ENCODE results near the gene RRBP1.
A peak's percentile ranks its signal among the peaks of the same experiment; 100 is the strongest.

The RRBP1 gene, protein sequence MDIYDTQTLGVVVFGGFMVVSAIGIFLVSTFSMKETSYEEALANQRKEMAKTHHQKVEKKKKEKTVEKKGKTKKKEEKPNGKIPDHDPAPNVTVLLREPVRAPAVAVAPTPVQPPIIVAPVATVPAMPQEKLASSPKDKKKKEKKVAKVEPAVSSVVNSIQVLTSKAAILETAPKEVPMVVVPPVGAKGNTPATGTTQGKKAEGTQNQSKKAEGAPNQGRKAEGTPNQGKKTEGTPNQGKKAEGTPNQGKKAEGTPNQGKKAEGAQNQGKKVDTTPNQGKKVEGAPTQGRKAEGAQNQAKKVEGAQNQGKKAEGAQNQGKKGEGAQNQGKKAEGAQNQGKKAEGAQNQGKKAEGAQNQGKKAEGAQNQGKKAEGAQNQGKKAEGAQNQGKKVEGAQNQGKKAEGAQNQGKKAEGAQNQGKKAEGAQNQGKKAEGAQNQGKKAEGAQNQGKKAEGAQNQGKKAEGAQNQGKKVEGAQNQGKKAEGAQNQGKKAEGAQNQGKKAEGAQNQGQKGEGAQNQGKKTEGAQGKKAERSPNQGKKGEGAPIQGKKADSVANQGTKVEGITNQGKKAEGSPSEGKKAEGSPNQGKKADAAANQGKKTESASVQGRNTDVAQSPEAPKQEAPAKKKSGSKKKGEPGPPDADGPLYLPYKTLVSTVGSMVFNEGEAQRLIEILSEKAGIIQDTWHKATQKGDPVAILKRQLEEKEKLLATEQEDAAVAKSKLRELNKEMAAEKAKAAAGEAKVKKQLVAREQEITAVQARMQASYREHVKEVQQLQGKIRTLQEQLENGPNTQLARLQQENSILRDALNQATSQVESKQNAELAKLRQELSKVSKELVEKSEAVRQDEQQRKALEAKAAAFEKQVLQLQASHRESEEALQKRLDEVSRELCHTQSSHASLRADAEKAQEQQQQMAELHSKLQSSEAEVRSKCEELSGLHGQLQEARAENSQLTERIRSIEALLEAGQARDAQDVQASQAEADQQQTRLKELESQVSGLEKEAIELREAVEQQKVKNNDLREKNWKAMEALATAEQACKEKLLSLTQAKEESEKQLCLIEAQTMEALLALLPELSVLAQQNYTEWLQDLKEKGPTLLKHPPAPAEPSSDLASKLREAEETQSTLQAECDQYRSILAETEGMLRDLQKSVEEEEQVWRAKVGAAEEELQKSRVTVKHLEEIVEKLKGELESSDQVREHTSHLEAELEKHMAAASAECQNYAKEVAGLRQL (N-terminal part only)

DNA sequence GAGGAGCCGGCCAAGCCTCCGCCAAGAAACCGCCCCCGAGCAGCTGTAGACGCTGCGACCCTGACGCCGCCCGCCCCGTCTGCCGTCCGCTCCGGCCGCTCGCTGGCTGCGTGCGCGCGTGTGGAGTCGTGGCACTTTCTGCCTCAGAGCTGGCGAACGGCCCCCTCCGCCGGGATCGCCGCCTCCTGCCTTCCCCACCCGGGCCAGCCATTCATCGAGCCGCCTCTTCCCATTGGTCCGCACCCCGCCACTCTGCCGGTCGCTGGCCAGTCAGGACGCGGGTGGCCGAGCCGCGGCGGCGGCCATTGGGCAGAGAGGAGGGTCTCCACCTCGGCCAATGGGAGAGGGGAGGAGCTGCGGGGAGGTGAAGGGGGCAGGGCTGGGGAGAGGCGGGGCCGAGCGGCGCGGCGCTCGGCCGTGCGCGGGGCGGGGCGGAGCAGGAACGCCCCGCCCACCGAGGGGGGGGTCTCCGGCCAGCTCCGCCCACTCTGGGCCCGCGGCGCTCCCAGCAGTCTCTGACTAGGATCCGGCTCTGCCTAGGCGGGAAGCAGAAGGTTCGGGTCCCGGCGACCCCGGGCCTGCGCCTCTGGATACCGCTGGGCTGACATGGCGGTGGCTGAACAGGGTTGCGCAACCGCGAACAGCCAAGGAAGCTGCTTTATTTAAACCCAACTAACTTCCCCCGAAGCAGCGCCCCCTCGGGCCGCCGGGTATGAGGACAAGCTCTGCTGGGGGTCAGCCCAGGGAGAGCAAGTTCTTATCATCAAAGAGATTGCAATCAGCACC is at the start of gene RRBP1:
Gene RRBP1, minus strand, starts transcription at position 140 of the 786 bp plus-strand sequence. CDS start 21,735 bp downstream, outside the sequence.
- DNase-seq, result peak; percentile 92 to 94

DNA sequence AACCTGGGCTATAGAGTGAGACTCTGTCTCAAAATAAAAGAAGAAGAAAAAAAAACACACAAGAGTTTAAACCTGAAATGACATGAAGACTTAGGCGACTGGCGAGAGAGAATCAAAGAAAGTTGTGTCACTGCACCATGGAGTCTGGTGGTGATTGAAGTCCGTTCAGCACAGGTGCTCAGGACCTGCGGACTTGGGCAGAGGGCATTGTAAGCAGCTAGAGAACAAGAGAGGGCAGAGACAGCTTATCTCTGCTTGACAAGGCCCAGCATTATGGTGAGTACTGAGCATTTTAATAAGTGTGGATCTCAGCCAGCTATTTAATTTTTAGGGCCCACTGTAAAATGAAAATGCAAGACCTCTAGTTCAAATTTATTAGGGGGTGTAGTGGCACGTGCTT is 49.2 kb upstream of the RRBP1 start:
- no peak for DNase-seq

GRCh38 chr20:17730071-17730470 is 48.0 kb upstream of the RRBP1 start:
- no peak for DNase-seq

- DNase-seq, result no peak
These were observed 46.0 kb upstream of the RRBP1 start for GRCh38 chr20:17728074-17728473.

- DNase-seq, result no peak
These were observed 45.3 kb upstream of the RRBP1 start for GRCh38 chr20:17727351-17727750.

DNA sequence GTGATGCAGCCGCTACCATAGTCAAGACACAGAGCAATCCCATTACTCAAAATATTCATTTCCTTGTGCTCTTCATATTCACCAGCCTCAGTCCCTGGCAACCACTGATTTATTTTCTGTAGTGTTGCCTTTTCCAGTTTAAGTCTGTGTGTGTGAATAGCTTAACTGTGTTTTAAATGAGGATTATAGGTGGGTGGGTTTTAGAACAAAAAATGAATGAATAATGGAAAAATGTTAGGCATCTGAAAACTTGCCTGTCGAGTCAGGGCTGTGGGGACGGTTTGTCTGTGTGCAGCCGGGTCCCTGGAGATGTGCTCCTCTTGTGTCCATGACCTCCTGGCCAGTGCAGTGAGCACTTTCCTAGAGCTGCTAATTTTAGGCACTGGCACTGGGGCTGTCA is 44.9 kb upstream of the RRBP1 start:
- no peak for DNase-seq

GRCh38 chr20:17725094-17725835 is 43.2 kb upstream of the RRBP1 start:
- no peak for DNase-seq

DNA sequence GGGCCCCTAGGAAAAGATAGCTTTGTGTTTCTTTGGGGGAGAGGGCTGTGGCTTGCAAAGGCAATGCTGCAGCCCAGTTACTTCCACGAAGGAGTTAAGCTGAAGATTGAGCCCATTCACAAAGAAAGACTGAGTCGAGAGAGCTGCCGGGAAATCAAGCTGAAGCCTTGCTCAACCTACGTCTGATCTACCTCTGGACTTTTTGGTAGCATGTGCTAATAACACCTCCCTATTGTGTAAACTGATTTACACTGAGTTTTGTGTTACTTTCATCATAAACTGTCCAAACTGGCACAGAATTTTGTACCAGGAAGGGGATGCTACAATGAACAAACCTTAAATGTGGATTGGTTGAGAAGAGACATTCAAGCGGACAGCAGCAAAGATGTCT is 41.3 kb upstream of the RRBP1 start:
- DNase-seq, result no peak

DNA sequence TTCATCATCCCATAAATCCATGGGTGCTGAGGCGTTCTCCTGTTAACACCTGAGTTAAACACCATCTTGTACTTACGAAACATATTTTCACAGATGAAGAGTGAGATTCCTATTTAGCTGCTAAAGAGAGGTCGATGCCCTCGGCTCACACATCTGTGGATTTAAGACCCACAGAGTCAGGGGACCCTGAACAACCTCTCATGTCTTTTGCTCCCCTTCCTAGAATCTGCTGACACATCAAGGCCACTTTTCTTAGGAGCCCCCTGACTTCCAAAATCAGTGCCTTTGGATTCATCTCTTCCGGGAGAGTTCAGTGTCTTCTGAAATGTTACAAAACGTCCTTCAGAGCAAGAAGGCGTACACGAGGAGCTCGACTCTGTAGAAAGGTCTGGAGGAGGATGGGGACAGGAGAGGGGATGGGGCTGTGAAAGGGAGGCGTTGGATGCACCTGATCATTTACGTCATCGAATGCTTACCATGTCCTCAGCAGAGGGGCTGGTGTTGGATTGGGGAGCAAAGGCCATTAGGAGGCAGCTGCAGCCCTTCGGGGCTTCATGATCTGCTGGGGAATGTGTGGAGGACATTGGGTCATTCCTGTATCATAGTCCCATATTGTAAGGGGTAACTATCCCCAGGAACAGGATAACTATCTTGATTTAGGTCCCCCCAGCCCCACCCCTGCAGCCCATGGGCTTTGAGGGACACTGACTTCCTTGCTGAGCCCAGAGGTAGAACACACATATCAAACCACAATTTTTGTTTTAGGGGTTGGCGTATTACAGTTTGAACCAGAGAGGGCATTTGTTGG is 40.7 kb upstream of the RRBP1 start:
- no peak for DNase-seq

GRCh38 chr20:17721802-17722486 is 39.9 kb upstream of the RRBP1 start:
- no peak for DNase-seq

GRCh38 chr20:17720755-17721154 is 38.7 kb upstream of the RRBP1 start:
- DNase-seq, result no peak

DNA sequence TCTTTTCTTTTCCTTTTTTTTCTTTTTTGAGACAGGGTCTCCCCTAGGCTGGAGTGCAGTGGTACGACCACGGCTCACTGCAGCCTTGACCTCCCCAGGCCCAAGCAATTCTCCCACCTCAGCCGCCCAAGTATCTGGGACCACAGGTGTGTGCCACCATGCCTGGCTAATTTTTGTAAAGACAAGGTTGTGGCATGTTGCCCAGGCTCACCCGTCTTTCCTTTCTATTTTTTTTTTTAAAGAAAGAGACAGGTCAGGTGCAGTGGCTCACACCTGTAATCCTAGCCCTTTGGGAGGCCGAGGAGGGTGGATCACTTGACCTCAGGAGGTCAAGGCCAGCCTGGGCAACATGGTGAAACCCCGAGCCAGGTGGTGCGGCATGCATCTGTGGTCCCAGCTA is 34.3 kb upstream of the RRBP1 start:
- no peak for DNase-seq

- no peak for DNase-seq
These were observed 33.0 kb upstream of the RRBP1 start for GRCh38 chr20:17715075-17715474.

DNA sequence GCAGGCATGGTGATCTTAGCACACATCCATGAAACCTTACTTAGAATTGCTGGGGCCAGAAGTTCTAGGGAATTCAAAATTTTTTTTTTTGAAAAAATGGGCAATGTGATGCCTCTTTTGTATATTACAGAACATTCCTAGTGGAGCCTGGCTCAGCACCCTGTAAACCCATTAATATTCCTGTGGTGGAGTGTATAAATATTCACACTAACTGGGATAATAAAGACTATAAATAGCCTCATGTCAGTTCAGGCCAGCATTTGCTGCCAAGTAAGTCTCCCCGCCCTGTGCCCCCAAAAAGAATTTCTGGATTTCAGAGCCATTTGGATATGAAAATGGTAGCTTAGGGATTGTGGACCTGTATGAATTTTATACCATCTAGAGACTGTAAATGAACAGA is 32.6 kb upstream of the RRBP1 start:
- DNase-seq, result no peak

DNA sequence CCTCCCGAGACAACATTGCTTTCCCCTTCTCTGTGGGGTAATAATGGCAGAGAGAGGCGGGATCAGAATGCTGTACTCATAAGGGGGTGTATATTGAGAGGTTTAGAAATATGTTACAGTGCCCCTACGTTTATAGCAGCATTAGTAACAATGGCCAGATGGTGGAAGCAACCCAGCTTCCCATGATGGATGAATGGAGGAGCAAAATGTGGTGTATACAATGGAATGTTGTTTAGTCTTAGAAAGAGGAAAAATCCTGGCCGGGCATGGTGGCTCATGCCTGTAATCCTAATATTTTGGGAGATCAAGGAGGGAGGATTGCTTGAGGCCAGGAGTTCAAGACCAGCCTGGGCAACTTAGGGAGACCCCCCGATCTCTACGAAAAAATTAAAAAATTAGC is 30.7 kb upstream of the RRBP1 start:
- DNase-seq, result no peak

DNA sequence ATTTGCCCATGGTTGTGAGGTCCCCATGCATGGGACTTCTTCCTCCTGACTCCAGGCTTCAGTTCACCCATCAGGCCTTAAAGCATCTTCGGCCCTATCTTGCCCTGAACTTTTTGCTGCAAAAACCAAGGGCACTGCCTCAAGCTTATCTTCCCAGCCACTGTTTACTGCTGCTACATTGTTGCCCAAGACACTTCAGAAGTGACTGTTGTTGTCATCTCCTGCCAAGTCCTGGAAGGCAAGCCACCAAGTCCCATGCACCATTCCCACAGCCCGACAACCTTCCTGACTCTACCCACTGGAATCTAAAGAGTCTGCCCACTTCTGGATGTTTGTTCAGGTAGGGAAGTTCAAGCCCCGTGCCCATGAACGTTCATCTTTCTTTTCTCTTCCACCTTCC is 30.2 kb upstream of the RRBP1 start:
- no peak for DNase-seq

DNA sequence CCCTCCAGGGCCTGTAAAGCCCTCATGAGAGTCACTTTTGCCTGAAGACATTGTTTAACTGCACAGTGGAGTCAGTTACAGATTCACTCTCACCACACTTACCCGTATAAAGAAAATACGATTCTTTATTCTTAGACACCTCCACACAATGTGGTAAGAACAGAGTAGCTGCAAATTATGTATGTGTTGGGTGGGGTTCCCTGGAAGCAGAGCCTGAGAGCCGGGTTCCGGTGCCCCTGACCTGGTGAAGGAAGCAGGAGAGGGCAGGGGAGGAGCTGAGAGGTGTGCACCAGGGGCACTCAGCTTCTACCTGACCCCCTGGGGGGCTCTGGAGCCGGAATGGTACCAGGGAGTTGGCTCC is 29.2 kb upstream of the RRBP1 start:
- DNase-seq, result no peak

- no peak for DNase-seq
These were observed 28.6 kb upstream of the RRBP1 start for GRCh38 chr20:17710379-17711266.

All from activated CD4-positive, alpha-beta T cell treated with anti-CD3 and anti-CD28 coated beads for 4 hours (primary cell).